OCI-LY7 (cell line): ENCODE results near the gene GLE1. TPM values are rescaled to one million over a fixed set of nuclear protein-coding genes. Genes with fewer than 3 reads are reported as not detected.
A peak's percentile ranks its signal among the peaks of the same experiment; 100 is the strongest.

Source experiments
- BruUV-seq: library from RNA; stranded (reverse); fragments of 400-500 nt; replicated peaks from 2 replicates; lab custom pipeline; 2021; lab: Mats Ljungman, UMichigan
- CTCF ChIA-PET: fragments of 300-600 bp; sonication (Branson Sonifier 250); formaldehyde crosslinking; loops from one replicate; lab custom pipeline; 2022; ENCODE audit warnings: antibody characterized with exemption; ENCODE audit not compliant: unreplicated experiment; lab: Charles Lee
- POLR2A ChIA-PET: fragments of 300-600 bp; sonication (Branson Sonifier 250); formaldehyde crosslinking; loops from one replicate; lab custom pipeline; 2022; ENCODE audit warnings: antibody characterized with exemption; lab: Charles Lee
- DNase-seq: peaks from one replicate; pipeline ENCODE4 v3.0.0-alpha.2; 2015; ENCODE audit warnings: low spot score
- H2AFZ ChIP-seq: fragments of 200-600 bp; sonication (generic), shearing (Covaris generic); 2 replicates; pipeline ENCODE4 v1.6.1; 2014; ENCODE audit warnings: mild to moderate bottlenecking, antibody characterized with exemption, low read length, moderate library complexity
- H3K27ac ChIP-seq: fragments of 200-600 bp; sonication (generic); 2 replicates; pipeline ENCODE4 v1.5.1; 2014; ENCODE audit warnings: mixed run types, low read depth, mild to moderate bottlenecking, moderate library complexity, low read length, inconsistent platforms; ENCODE audit not compliant: poor library complexity, severe bottlenecking
- H3K36me3 ChIP-seq: fragments of 200-600 bp; sonication (generic); 2 replicates; pipeline ENCODE4 v1.6.1; 2014; ENCODE audit warnings: mild to moderate bottlenecking, antibody characterized with exemption, low read length, moderate library complexity, mixed read lengths; ENCODE audit not compliant: insufficient read depth
- H3K4me1 ChIP-seq: fragments of 200-600 bp; sonication (generic); 2 replicates; pipeline ENCODE4 v1.5.1; 2014; ENCODE audit warnings: mild to moderate bottlenecking, low read length; ENCODE audit not compliant: insufficient read depth, poor library complexity, severe bottlenecking
- H3K4me2 ChIP-seq: fragments of 200-600 bp; sonication (generic); 2 replicates; pipeline ENCODE4 v1.6.1; 2014; ENCODE audit warnings: mild to moderate bottlenecking, low read length
- H3K4me3 ChIP-seq: fragments of 200-600 bp; sonication (generic); 2 replicates; pipeline ENCODE4 v1.5.1; 2014; ENCODE audit warnings: mild to moderate bottlenecking, low read depth, low read length; ENCODE audit not compliant: poor library complexity, severe bottlenecking
- H3K79me2 ChIP-seq: fragments of 200-600 bp; sonication (generic); 2 replicates; pipeline ENCODE4 v1.6.1; 2016; ENCODE audit warnings: low read depth, mild to moderate bottlenecking, low read length, moderate library complexity, mixed read lengths; ENCODE audit not compliant: insufficient read depth
- H3K9me2 ChIP-seq: fragments of 200-600 bp; sonication (generic); 2 replicates; pipeline ENCODE4 v1.6.1; 2016; ENCODE audit warnings: mild to moderate bottlenecking, low read length, mixed read lengths; ENCODE audit not compliant: insufficient read depth
- H3K9me3 ChIP-seq: fragments of 200-600 bp; sonication (generic); 2 replicates; pipeline ENCODE4 v1.6.1; 2014; ENCODE audit warnings: mild to moderate bottlenecking, mixed run types, low read length, mixed read lengths
- H4K20me1 ChIP-seq: fragments of 200-600 bp; sonication (generic); 2 replicates; pipeline ENCODE4 v1.6.1; 2014; ENCODE audit warnings: mild to moderate bottlenecking, antibody characterized with exemption, low read length, moderate library complexity, mixed read lengths; ENCODE audit not compliant: insufficient read depth
- CTCF ChIP-seq: fragments of 200-600 bp; sonication (generic); conservative IDR thresholded peaks from 2 replicates; pipeline ENCODE4 v1.5.1; 2014; ENCODE audit warnings: mild to moderate bottlenecking, antibody characterized with exemption, low read length, moderate library complexity, mixed read lengths
- EZH2phosphoT487 ChIP-seq: fragments of 200-600 bp; sonication (generic); IDR thresholded peaks from 2 replicates; pipeline ENCODE4 v1.6.1; 2018; ENCODE audit warnings: low read depth, borderline replicate concordance, mild to moderate bottlenecking, mixed run types, antibody characterized with exemption, low read length, moderate library complexity, mixed read lengths
- intact Hi-C: fragments of 100-400 bp; cut with micrococcal nuclease; formaldehyde crosslinking; loops from one replicate; pipeline ENCODE4 v1.10.0; 2022; ENCODE audit not compliant: unreplicated experiment
- total RNA-seq, 2 experiments: library from RNA; depleted of rRNA in 1 of 2; stranded (reverse); fragments of >200 nt in 1 of 2; shearing (Covaris generic) in 1 of 2; gene quantifications; 2 replicates each; pipeline ENCODE4 v1.2.3, GENCODE V29; 2014 to 2022

GLE1 gene
- total RNA-seq, 2 experiments from 2014 or later, result 30.8 to 45.2 TPM

- Histone ChIP-seq H3K4me1 (no peaks in the 10 kb centered on the region), H3K27ac (no peak overlapping the region), H3K4me2 (no peak overlapping the region), H2AFZ (no peak overlapping the region), H3K36me3 (peaks cover 68% of the 10 kb centered on the region), H3K79me2 (no peaks in the 10 kb centered on the region), H3K9me3 (no peaks in the 10 kb centered on the region), H3K9me2 (no peaks in the 10 kb centered on the region), H3K4me3 (no peak overlapping the region), H4K20me1 (no peaks in the 10 kb centered on the region)
- no TSS peak for BruUV-seq
- CTCF ChIA-PET, result no interaction called here
- intact Hi-C loops, result no loop called here
- TF ChIP-seq CTCF, result no peak
- no peak for TF ChIP-seq EZH2phosphoT487
- no peak for DNase-seq
- POLR2A ChIA-PET, result no interaction called here
Measured at GRCh38 chr9:128475867-128476266, 28.7 kb upstream of the GLE1 start.

GRCh38 chr9:128479262-128479661 is 25.3 kb upstream of the GLE1 start:
- H3K4me1 ChIP-seq, result no peaks in the 10 kb centered on the region
- no peaks in the 10 kb centered on the region for H3K79me2 ChIP-seq
- no peak for TF ChIP-seq CTCF
- no peak for TF ChIP-seq EZH2phosphoT487
- H3K4me2 ChIP-seq, result no peak overlapping the region
- no TSS peak for BruUV-seq
- H4K20me1 ChIP-seq, result no peaks in the 10 kb centered on the region
- H2AFZ ChIP-seq, result no peak overlapping the region
- H3K4me3 ChIP-seq, result no peak overlapping the region
- ChIA-PET CTCF (no interaction called here), POLR2A (interaction anchor here (0.5 kb wide), 1 partner anchor 67 kb away, joined by 3 read pairs; no protein-coding TSS in a partner anchor)
- H3K9me2 ChIP-seq, result no peaks in the 10 kb centered on the region
- H3K36me3 ChIP-seq, result peaks cover 90% of the 10 kb centered on the region
- no peak for DNase-seq
- intact Hi-C loops, result no loop called here
- no peak overlapping the region for H3K27ac ChIP-seq
- no peaks in the 10 kb centered on the region for H3K9me3 ChIP-seq

GRCh38 chr9:128481561-128481960 is 23.0 kb upstream of the GLE1 start:
- no peaks in the 10 kb centered on the region for H3K9me3 ChIP-seq
- H3K4me3 ChIP-seq, result no peak overlapping the region
- ChIA-PET POLR2A (interaction anchor here (0.5 kb wide), 1 partner anchor 162 kb away, joined by 4 read pairs; no protein-coding TSS in a partner anchor), CTCF (no interaction called here)
- no peaks in the 10 kb centered on the region for H3K79me2 ChIP-seq
- no peak overlapping the region for H3K4me2 ChIP-seq
- H3K27ac ChIP-seq, result no peak overlapping the region
- peaks cover 93% of the 10 kb centered on the region for H3K36me3 ChIP-seq
- H3K9me2 ChIP-seq, result no peaks in the 10 kb centered on the region
- intact Hi-C loops, result no loop called here
- no peak for DNase-seq
- no peak overlapping the region for H2AFZ ChIP-seq
- TF ChIP-seq CTCF (no peak), EZH2phosphoT487 (no peak)
- H4K20me1 ChIP-seq, result no peaks in the 10 kb centered on the region
- BruUV-seq, result TSS peak; percentile 51
- H3K4me1 ChIP-seq, result no peaks in the 10 kb centered on the region
